ENCODE measurements around the gene ZBTB7C. TPM values are rescaled to one million over a fixed set of nuclear protein-coding genes. Genes with fewer than 3 reads are reported as not detected.

Gene ZBTB7C
- total and polyA plus RNA-seq, 2 of the 8 experiments (the other 6 are each of a cell fraction or from before 2014, with no cell fraction given) = 0.15 to 0.45 TPM

- Histone ChIP-seq H3K4me3 (ENCODE audit: extremely low read depth in 1 of 4, insufficient read depth in 2 of 4, low read depth in 3 of 4, low read length in 4 of 4) (no peak overlapping the region), H3K9me3 (ENCODE audit: insufficient read depth in 2 of 2, low read depth in 1 of 2, low read length in 1 of 2) (no peaks in the 10 kb centered on the region), H3K27ac (ENCODE audit: low read depth, low read length) (no peak overlapping the region), H3K23me2 (ENCODE audit: low read depth, low read length) (no peaks in the 10 kb centered on the region), H3K27me3 (replicated peaks in 1 of 4; ENCODE audit: control insufficient read depth in 3 of 4, extremely low read depth in 1 of 4, insufficient read depth in 3 of 4, low read length in 3 of 4) (no peaks in the 10 kb centered on the region), H3K4me1 (replicated peaks in 1 of 4; ENCODE audit: control insufficient read depth in 3 of 4, insufficient read depth in 4 of 4, low read length in 3 of 4) (peaks cover 0 to 7% (median 3%) of the 10 kb centered on the region in 4 experiments; a peak in 1 of 7 replicates), H2AK5ac (ENCODE audit: low read depth, low read length) (no peak overlapping the region), H3K79me2 (ENCODE audit: control insufficient read depth in 1 of 2, insufficient read depth in 2 of 2, low read length in 2 of 2) (no peaks in the 10 kb centered on the region), H4K91ac (replicated peaks; ENCODE audit: insufficient read length, low read length) (no peak overlapping the region), H3K79me1 (ENCODE audit: low read depth, low read length) (no peaks in the 10 kb centered on the region), H2BK5ac (ENCODE audit: low read depth, low read length) (no peak overlapping the region), H3K9ac (replicated peaks in 1 of 4; ENCODE audit: extremely low read depth in 1 of 4, low read depth in 3 of 4, low read length in 3 of 4) (no peak overlapping the region), H3K36me3 (ENCODE audit: control insufficient read depth in 2 of 4, insufficient read depth in 4 of 4, low read length in 3 of 4) (no peaks in the 10 kb centered on the region), H4K20me1 (replicated peaks in 1 of 2; ENCODE audit: control insufficient read depth in 1 of 2, insufficient read depth in 2 of 2, low read length in 2 of 2) (no peaks in the 10 kb centered on the region), H3K14ac (ENCODE audit: insufficient read length) (no peak overlapping the region), H3K18ac (ENCODE audit: extremely low read depth, low read length) (no peak overlapping the region), H4K8ac (ENCODE audit: extremely low read depth, insufficient read depth, low read length) (no peak overlapping the region), H2BK120ac (replicated peaks; ENCODE audit: low read depth, low read length) (no peak overlapping the region), H3K4me2 (ENCODE audit: insufficient read depth in 1 of 2, low read depth in 2 of 2, low read length in 2 of 2) (no peak overlapping the region), H2AFZ (ENCODE audit: low read length) (no peak overlapping the region), H3K23ac (ENCODE audit: insufficient read length) (no peak overlapping the region), H3K56ac (replicated peaks; ENCODE audit: insufficient read length, low read depth, low read length) (no peak overlapping the region), H4K5ac (ENCODE audit: insufficient read length, low read depth, low read length) (no peak overlapping the region), H3K4ac (replicated peaks; ENCODE audit: insufficient read length, low read depth, low read length) (no peak overlapping the region), H2BK15ac (ENCODE audit: low read length) (no peak overlapping the region), H2BK12ac (ENCODE audit: low read depth, low read length) (no peak overlapping the region), H2BK20ac (ENCODE audit: low read length) (no peak overlapping the region)
- DNase-seq (ENCODE audit: low read depth in 1 of 2, low spot score in 2 of 2) (no peak), FAIRE-seq (no peak)
- 70% methylated on average over 6 of the region's 6 CpGs; no CpG with 5 or more reads in 1 of the 2 experiments for WGBS, 2 experiments (ENCODE audit: extremely low coverage in 1 of 2, insufficient coverage in 1 of 2, insufficient read length in 1 of 2, insufficient replicate concordance in 2 of 2, low coverage in 1 of 2, low lambda C conversion rate in 2 of 2, missing lambda C conversion rate in 1 of 2)
- ChIA-PET POLR2A (ENCODE audit: partially characterized antibody) (interaction anchor here (0.6 kb wide), 1 partner anchor 26 kb away, joined by 4 read pairs; no protein-coding TSS in a partner anchor), CTCF (ENCODE audit: partially characterized antibody) (interaction anchor here (0.9 to 2.2 kb wide), 6 partner anchors 13 to 368 kb away, joined by 3 to 6 read pairs (median 4); no protein-coding TSS in a partner anchor)
- no peak for TF ChIP-seq KDM1A (IDR thresholded peaks at IDR 0.05; ENCODE audit: borderline replicate concordance, low read length)
- TF ChIP-seq PHF8 (conservative IDR thresholded peaks at IDR 0.05; ENCODE audit: low read depth, low read length) = no peak
- no peak for TF ChIP-seq EGR1 (IDR thresholded peaks at IDR 0.05; ENCODE audit: borderline replicate concordance, low read depth, low read length)
- TF ChIP-seq SP4 (IDR thresholded peaks at IDR 0.05; ENCODE audit: low read length) = no peak
- TF ChIP-seq POLR2AphosphoS5 (IDR thresholded peaks at IDR 0.05; ENCODE audit: low read depth, low read length) = no peak
- no peak for TF ChIP-seq EP300 (IDR thresholded peaks at IDR 0.05; ENCODE audit: borderline replicate concordance in 1 of 2, low read depth in 2 of 2, low read length in 2 of 2)
- TF ChIP-seq SAP30 (IDR thresholded peaks at IDR 0.05; ENCODE audit: insufficient read depth, insufficient replicate concordance, low read length) = no peak
These were observed 285.9 kb downstream of the ZBTB7C start for GRCh38 chr18:48123324-48123723.
